A549 (cell line): ENCODE data around the gene PROM2.
"Not testable (repeated sequence)": the region's sequence is repeated elsewhere in the genome, so short reads cannot be mapped to it uniquely, and the experiment has no call there.

Experiments used
- CBX2 ChIP-seq: fragments of 200-600 bp; sonication (generic); IDR thresholded peaks from 2 replicates; pipeline ENCODE4 v1.6.1; 2016; ENCODE audit warnings: low read depth, mild to moderate bottlenecking, borderline replicate concordance
- FOSL2 ChIP-seq, 2 experiments: fragments of 450-650 bp in 1 of 2; fragments of >200 bp in 1 of 2; sonication (Bioruptor Twin) in 1 of 2; formaldehyde crosslinking; IDR thresholded peaks; 2 replicates each; pipeline versions ENCODE4 v1.5.0 to v1.6.1; 2016 to 2020; ENCODE audit warnings: mild to moderate bottlenecking in 1 of 2, moderate library complexity in 1 of 2
- GATA3 ChIP-seq: IDR thresholded peaks from 2 replicates; pipeline ENCODE4 v1.6.1; 2012; ENCODE audit warnings: borderline replicate concordance
- TP53 ChIP-seq: fragments of 250-450 bp; sonication (Bioruptor Pico); IDR thresholded peaks from 2 replicates; pipeline ENCODE4 v1.5.0; 2021; ENCODE audit warnings: mild to moderate bottlenecking, moderate library complexity
- TF ChIP-seq, protein P1 (sequence below): fragments of >200 bp; sonication (Bioruptor Twin); formaldehyde crosslinking; IDR thresholded peaks from 3 replicates; pipeline ENCODE4 v1.5.1; 2016

DNA sequence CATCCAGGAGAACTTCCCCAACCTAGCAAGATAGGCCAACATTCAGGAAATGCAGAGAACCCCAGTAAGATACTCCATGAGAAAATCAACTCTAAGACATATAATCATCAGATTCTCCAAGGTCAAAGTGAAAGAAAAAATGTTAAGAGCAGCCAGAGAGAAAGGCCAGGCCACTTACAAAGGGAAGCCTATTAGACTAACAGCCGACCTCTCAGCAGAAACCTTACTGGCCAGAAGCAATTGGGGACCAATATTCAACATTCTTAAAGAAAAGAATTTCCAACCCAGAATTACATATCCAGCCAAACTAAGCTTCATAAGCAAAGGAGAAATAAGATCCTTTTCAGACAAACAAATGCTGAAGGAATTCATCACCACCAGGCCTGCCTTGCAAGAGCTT is 32.2 kb upstream of the PROM2 start:
- not testable (repeated sequence) for TF ChIP-seq FOSL2 (IDR thresholded peaks at IDR 0.05); FOSL2 (CRISPR knock-in tag; IDR thresholded peaks at IDR 0.05); CBX2; GATA3; TP53 (CRISPR knock-in tag)
- TF ChIP-seq, protein P1, sequence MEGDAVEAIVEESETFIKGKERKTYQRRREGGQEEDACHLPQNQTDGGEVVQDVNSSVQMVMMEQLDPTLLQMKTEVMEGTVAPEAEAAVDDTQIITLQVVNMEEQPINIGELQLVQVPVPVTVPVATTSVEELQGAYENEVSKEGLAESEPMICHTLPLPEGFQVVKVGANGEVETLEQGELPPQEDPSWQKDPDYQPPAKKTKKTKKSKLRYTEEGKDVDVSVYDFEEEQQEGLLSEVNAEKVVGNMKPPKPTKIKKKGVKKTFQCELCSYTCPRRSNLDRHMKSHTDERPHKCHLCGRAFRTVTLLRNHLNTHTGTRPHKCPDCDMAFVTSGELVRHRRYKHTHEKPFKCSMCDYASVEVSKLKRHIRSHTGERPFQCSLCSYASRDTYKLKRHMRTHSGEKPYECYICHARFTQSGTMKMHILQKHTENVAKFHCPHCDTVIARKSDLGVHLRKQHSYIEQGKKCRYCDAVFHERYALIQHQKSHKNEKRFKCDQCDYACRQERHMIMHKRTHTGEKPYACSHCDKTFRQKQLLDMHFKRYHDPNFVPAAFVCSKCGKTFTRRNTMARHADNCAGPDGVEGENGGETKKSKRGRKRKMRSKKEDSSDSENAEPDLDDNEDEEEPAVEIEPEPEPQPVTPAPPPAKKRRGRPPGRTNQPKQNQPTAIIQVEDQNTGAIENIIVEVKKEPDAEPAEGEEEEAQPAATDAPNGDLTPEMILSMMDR = not testable (repeated sequence)
